ENCODE results near the gene ISM2.

Gene ISM2

DNA sequence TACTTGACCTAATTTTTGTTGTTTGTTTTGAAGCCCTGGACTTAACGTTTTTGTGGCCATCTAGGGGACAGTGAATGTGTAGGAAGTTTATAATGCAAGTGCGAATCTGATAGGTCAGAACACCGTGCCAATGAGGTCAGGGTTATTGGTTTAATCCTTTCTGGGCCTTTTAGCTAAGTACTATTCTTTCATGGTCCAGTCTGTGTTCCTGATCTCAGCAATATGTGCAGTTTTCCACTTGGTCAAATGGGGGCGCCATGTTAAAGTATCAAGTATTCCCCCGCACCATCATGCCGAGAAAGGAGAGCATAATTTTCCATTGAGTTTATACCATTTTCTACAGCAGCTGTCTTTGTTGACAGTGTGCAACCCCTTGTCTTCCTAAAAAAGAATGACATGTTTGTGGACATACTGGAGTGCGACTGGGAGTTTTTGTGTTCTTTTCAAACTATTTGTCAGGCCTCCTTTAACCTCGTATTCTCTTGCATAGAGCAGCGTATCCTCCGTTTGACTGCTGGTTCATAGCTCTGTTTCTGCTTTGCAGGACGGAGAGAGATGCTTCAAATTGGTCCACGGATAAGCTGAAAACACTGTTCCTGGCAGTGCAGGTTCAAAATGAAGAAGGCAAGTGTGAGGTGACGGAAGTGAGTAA, 39.4 kb downstream of the ISM2 start:
- DNase-seq, result peak; percentile 48

DNA sequence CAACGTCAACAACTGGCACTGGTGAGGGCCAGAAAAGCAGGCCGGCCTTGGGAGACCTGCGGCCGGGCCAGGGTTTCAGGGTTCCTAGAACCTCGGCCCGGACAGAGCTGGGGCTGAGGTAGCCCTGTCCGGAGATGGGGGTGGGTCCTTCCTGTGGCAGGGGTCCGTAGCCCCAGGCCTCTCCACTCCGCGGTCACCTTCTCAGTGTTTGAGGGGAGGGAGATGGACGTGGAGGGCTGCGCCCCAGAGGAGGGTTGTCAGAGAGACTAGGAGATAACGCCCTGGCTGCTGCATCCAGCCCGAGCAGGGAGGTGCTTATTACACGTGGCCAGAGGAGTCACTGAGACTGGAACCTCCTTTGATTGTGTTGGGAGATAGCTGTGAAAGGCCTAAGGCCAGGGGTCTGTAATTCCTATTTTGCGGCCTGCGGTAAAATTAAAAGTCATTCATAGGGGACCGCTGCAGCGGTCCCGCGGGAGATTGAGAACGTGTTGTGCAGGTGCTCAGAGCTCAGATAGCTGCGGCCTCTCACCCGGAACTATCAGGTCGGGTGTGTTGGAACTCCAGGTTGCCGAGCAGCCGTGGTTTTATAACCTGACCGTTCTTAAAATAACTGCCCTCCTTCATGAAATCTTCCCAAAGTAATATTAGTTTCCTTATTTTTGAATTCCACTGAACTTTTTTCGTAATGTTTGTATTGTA, 40.2 kb downstream of the ISM2 start:
- peak; percentile 25 for DNase-seq

DNA sequence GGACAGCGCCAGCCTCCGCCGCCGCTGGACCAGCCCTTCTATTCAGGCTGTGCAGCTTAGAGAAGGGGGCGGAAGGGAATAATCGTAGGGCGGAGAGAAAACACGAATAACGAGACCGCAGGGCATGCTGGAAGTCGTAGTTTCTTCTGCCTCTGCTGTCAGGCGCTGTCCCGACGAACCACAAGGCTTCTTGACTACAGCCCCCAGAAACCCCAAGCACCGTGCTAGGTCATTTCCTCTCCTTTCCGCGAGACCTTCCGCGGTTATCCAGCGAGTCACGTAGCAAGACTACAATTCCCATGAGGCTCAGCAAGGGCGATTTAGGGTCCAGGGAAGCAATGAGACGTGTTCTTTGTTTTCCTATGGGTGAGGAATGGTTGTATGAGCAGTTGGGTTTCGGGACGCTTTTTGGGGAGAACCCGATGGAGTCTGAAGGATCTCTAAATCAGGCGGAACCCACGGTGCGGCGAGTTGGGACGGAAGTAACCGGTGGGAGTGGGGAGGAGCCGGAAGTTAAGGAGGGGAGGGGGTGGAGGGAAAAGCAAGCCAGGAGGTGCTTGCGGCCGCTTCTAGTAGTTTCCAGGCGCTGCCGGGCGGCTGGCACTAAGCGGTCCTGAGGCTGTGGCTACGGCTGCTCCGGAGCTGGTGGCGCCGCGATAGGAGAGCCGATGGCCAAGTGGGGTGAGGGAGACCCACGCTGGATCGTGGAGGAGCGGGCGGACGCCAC, 40.9 kb downstream of the ISM2 start, which contains the start of the genes AHSA1 and VIPAS39:
TSS of gene AHSA1 (plus strand) at position 572 of the 727 bp plus-strand sequence. CDS start at position 669, 97 bp downstream.
TSS of gene VIPAS39 (minus strand) at position 80 of the 727 bp plus-strand sequence. CDS start 3,499 bp downstream, outside the sequence.
- peak; percentile 83 for DNase-seq

DNA sequence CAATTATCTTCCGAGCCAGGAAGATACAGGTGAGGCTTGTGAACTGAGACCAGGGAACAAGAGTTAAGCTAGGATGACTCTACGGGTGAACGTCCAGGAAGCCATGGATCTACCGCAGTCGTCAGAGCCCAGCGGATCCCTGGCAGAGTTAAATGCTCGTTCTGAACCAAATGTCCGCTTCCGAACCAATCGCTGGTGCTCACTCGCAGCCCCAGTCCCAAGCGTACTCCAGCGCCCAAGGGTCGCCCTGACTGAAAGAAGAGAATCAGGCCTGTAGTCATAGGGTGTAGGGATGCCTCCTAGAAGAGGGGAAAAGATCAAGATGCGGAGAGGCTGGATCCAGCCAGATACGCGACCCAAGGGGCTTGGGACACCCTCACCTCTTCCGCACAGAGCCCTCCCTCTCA, 41.5 kb downstream of the ISM2 start:
- DNase-seq, result peak; percentile 2

GRCh38 chr14:77455966-77456640, 42.5 kb downstream of the ISM2 start:
- no peak for DNase-seq

- no peak for DNase-seq
Observed at GRCh38 chr14:77442196-77442595, 56.4 kb downstream of the ISM2 start.

DNA sequence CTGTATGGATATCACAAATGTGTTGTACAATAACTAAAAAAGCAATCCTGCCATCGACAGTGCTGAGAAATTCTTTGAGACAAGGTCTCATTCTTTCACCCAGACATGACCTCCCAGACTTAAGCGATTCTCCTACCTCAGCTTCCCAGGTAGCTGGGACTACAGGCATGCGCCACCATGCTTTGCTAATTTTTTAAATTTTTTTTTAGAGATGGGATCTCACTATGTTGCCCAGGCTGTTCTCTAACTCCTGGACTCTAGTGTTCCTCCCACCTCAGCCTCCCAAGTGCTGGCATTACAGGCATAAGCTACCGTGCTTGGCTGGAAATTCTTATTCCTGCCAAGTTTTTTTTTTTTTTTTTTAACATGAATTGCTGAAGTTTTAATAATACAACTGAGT, 58.8 kb downstream of the ISM2 start:
- DNase-seq, result no peak

DNA sequence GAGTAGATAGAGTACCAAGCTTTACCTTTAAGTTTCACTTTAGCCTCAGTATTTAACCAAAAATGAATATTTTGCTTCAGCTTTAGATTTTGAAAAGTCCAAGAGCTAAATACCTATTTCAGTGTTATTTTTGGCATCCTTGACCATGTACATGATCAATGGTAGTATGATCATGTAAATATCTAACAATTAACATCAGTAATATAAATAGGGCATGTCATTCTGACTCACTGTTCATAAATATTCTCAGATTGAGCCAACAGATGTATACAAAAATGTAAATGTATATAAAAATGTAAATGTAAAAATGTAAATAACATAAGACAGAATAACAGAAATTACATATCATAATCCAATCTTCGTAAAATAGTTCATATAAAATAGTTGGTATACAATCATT, 60.0 kb downstream of the ISM2 start:
- DNase-seq, result no peak

GRCh38 chr14:77436042-77436441, 62.6 kb downstream of the ISM2 start:
- no peak for DNase-seq

- DNase-seq, result no peak
Observed at GRCh38 chr14:77426396-77426795, 72.2 kb downstream of the ISM2 start.

GRCh38 chr14:77424862-77425261, 73.8 kb downstream of the ISM2 start:
- no peak for DNase-seq

All from stimulated activated CD4-positive, alpha-beta T cell treated with anti-CD3 and anti-CD28 coated beads, Interleukin-12 subunit alpha, Interleukin-12 subunit beta, amount 100 ng/mL, for 4 hours (primary cell).